A673 (cell line): ENCODE results near the gene ANO2. TPM values are rescaled to one million over a fixed set of nuclear protein-coding genes. Genes with fewer than 3 reads are reported as not detected.

Source experiments
- BruUV-seq: library from RNA; stranded (reverse); fragments of 400-500 nt; replicated peaks from 2 replicates; lab custom pipeline; 2021; lab: Mats Ljungman, UMichigan
- CTCF ChIA-PET: fragments of 300-600 bp; sonication (Branson Sonifier 250); formaldehyde crosslinking; loops from one replicate; lab custom pipeline; 2022; ENCODE audit warnings: antibody characterized with exemption; lab: Charles Lee
- POLR2A ChIA-PET: fragments of 300-600 bp; sonication (Branson Sonifier 250); formaldehyde crosslinking; loops from one replicate; lab custom pipeline; 2022; ENCODE audit warnings: antibody characterized with exemption; ENCODE audit not compliant: low non-redundant PET; lab: Charles Lee
- DNase-seq: peaks from one replicate; pipeline ENCODE4 v3.0.0-alpha.2; 2015; ENCODE audit warnings: low spot score
- H3K27ac ChIP-seq: fragments of 200-600 bp; sonication (generic); 2 replicates; pipeline ENCODE4 v1.5.1; 2016; ENCODE audit warnings: mixed run types, low read depth, mild to moderate bottlenecking, mixed read lengths, antibody characterized with exemption, low read length; ENCODE audit not compliant: poor library complexity, severe bottlenecking
- H3K27me3 ChIP-seq: fragments of 200-600 bp; sonication (generic); replicated peaks from 2 replicates; pipeline ENCODE4 v1.6.1; 2017; ENCODE audit warnings: mixed run types, low read depth, mild to moderate bottlenecking, mixed read lengths, antibody characterized with exemption, low read length; ENCODE audit not compliant: insufficient read depth, poor library complexity
- H3K36me3 ChIP-seq: fragments of 200-600 bp; sonication (generic); 2 replicates; pipeline ENCODE4 v1.6.1; 2016; ENCODE audit warnings: mixed run types, mild to moderate bottlenecking, mixed read lengths, antibody characterized with exemption, low read length; ENCODE audit not compliant: insufficient read depth, poor library complexity, severe bottlenecking
- H3K4me1 ChIP-seq: fragments of 200-600 bp; sonication (generic); 2 replicates; pipeline ENCODE4 v1.6.1; 2017; ENCODE audit warnings: mixed run types, mild to moderate bottlenecking, mixed read lengths, antibody characterized with exemption, low read length; ENCODE audit not compliant: insufficient read depth, poor library complexity, severe bottlenecking
- H3K4me3 ChIP-seq: fragments of 200-600 bp; sonication (generic); 2 replicates; pipeline ENCODE4 v1.5.1; 2016; ENCODE audit warnings: low read depth, mixed run types, mild to moderate bottlenecking, mixed read lengths, low read length; ENCODE audit not compliant: poor library complexity, severe bottlenecking
- H3K9me3 ChIP-seq: fragments of 200-600 bp; sonication (generic); 2 replicates; pipeline ENCODE4 v1.6.1; 2016; ENCODE audit warnings: mixed run types, low read depth, mild to moderate bottlenecking, mixed read lengths, antibody characterized with exemption, low read length; ENCODE audit not compliant: poor library complexity, severe bottlenecking
- CTCF ChIP-seq: fragments of 300-800, 200-600 bp; sonication (generic); conservative IDR thresholded peaks from 2 replicates; pipeline ENCODE4 v1.5.1; 2017; ENCODE audit warnings: low read depth, mild to moderate bottlenecking, antibody characterized with exemption, low read length, moderate library complexity, mixed read lengths
- EZH2 ChIP-seq: fragments of 200-600 bp; sonication (generic); IDR thresholded peaks from 2 replicates; pipeline ENCODE4 v1.6.1; 2017; ENCODE audit warnings: borderline replicate concordance, low read depth, mild to moderate bottlenecking, mixed read lengths, antibody characterized with exemption, low read length; ENCODE audit not compliant: poor library complexity, severe bottlenecking
- intact Hi-C: fragments of 100-400 bp; cut with micrococcal nuclease; formaldehyde crosslinking; loops from one replicate; pipeline ENCODE4 v1.10.0; 2022; ENCODE audit not compliant: unreplicated experiment
- total RNA-seq: library from RNA; stranded (reverse); gene quantifications from 2 replicates; pipeline ENCODE4 v1.2.3, GENCODE V29; 2021

ANO2 gene
- total RNA-seq, 1 experiment from 2014 or later = not detected

- Histone ChIP-seq H3K4me3 (no peak overlapping the region), H3K36me3 (no peaks in the 10 kb centered on the region), H3K27ac (no peak overlapping the region), H3K4me1 (peaks cover 5% of the 10 kb centered on the region), H3K9me3 (no peaks in the 10 kb centered on the region), H3K27me3 (peaks cover 62% of the 10 kb centered on the region)
- no TSS peak for BruUV-seq
- DNase-seq = no peak
- TF ChIP-seq CTCF (no peak), EZH2 (no peak)
- intact Hi-C loops = no loop called here
- ChIA-PET CTCF (no interaction called here), POLR2A (no interaction called here)
These were observed 1.0 kb downstream of the ANO2 start for GRCh38 chr12:5944053-5944452.

- no peak for TF ChIP-seq EZH2
- TF ChIP-seq CTCF = no peak
- H3K4me1 ChIP-seq = peaks cover 5% of the 10 kb centered on the region
- DNase-seq = no peak
- no peaks in the 10 kb centered on the region for H3K9me3 ChIP-seq
- H3K27me3 ChIP-seq = peaks cover 62% of the 10 kb centered on the region
- ChIA-PET CTCF (no interaction called here), POLR2A (no interaction called here)
- BruUV-seq = no TSS peak
- no peaks in the 10 kb centered on the region for H3K36me3 ChIP-seq
- no peak overlapping the region for H3K4me3 ChIP-seq
- intact Hi-C loops = no loop called here
- no peak overlapping the region for H3K27ac ChIP-seq
These were observed 3.2 kb downstream of the ANO2 start for GRCh38 chr12:5941907-5942306.

- Histone ChIP-seq H3K27me3 (peaks cover 38% of the 10 kb centered on the region), H3K36me3 (no peaks in the 10 kb centered on the region), H3K4me3 (no peak overlapping the region), H3K27ac (no peak overlapping the region), H3K4me1 (no peaks in the 10 kb centered on the region), H3K9me3 (no peaks in the 10 kb centered on the region)
- intact Hi-C loops = no loop called here
- POLR2A ChIA-PET = interaction anchor here (0.6 kb wide), 1 partner anchor 241 kb away, joined by 3 read pairs; no protein-coding TSS in a partner anchor
- TF ChIP-seq EZH2 = no peak
- no peak for TF ChIP-seq CTCF
- BruUV-seq = no TSS peak
- CTCF ChIA-PET = no interaction called here
- DNase-seq = no peak
These were observed 17.1 kb downstream of the ANO2 start for GRCh38 chr12:5927732-5928516.
